ENCODE data around the gene SLITRK1. TPM values are rescaled to one million over a fixed set of nuclear protein-coding genes. Genes with fewer than 3 reads are reported as not detected.

Gene SLITRK1
- total RNA-seq, 2 experiments from 2014 or later: not detected

DNA sequence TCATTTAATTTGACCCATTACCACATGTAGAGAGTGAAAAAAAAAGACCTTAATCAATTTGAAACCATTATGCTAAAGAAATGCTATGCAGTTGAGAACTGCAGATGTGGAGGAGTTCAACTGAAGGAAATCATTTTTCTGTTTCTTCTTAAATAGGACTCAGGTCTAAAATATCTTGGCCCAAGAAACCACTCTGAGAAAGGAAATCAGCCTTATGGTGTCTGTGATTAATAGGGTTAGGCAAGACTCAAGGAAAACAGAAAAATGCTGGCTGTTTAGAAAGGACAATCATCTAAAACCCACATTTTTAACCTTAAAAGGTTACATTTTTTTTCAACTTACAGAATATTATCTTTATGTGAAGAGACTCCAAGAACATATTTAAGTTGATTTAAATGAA, 1.9 kb upstream of the SLITRK1 start:
- no peaks in the 10 kb centered on the region for H3K36me3 Mint-ChIP-seq (ENCODE audit: low read depth)
- intact Hi-C loops (cut with micrococcal nuclease): no loop called here
- ChIA-PET POLR2A (no interaction called here), CTCF (no interaction called here)
- peaks cover 7% of the 10 kb centered on the region for H3K4me1 Mint-ChIP-seq (ENCODE audit: low read depth)
- H3K27me3 Mint-ChIP-seq: peaks cover 49% of the 10 kb centered on the region
- H3K4me3 Mint-ChIP-seq: no peak overlapping the region
- H3K27ac Mint-ChIP-seq: no peak overlapping the region
- DNase-seq: no peak
- TF ChIP-seq CTCF (IDR thresholded peaks at IDR 0.05): no peak
- no peak for ATAC-seq
- H3K9me3 Mint-ChIP-seq: no peaks in the 10 kb centered on the region

- Mint-ChIP-seq H3K27me3 (peaks cover 57% of the 10 kb centered on the region), H3K36me3 (ENCODE audit: low read depth) (no peaks in the 10 kb centered on the region), H3K4me1 (ENCODE audit: low read depth) (peaks cover 7% of the 10 kb centered on the region), H3K9me3 (no peaks in the 10 kb centered on the region), H3K4me3 (no peak overlapping the region), H3K27ac (no peak overlapping the region)
- DNase-seq (no peak), ATAC-seq (no peak)
- ChIA-PET POLR2A (no interaction called here), CTCF (no interaction called here)
- TF ChIP-seq CTCF (IDR thresholded peaks at IDR 0.05): no peak
- intact Hi-C loops (cut with micrococcal nuclease): no loop called here
Observed at GRCh38 chr13:83883061-83883523, 818 bp upstream of the SLITRK1 start.

DNA sequence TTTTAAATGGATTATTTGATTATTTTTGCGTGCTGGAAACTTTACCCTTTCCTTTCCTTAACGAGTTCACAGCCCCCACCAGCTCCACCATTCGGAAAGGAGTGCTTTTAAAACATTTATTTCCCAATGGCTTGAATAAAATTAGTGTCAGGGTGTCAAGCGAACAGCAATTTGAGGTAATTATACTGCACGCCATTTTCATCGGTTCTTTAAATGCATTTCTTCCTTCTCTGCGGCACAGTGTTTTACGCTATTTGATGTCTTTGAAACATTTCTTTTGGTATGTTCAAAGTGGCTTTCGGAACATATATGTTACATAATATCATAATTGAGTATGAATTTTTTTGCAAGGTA, 309 bp upstream of the SLITRK1 start:
- Mint-ChIP-seq H3K27ac (no peak overlapping the region), H3K9me3 (no peaks in the 10 kb centered on the region), H3K4me3 (no peak overlapping the region), H3K36me3 (ENCODE audit: low read depth) (no peaks in the 10 kb centered on the region), H3K4me1 (ENCODE audit: low read depth) (peaks cover 7% of the 10 kb centered on the region), H3K27me3 (peaks cover 59% of the 10 kb centered on the region)
- ATAC-seq: no peak
- intact Hi-C loops (cut with micrococcal nuclease): no loop called here
- POLR2A ChIA-PET: interaction anchor here (1.0 kb wide), 1 partner anchor 13 kb away, joined by 4 read pairs; no protein-coding TSS in a partner anchor
- CTCF ChIA-PET: no interaction called here
- TF ChIP-seq CTCF (IDR thresholded peaks at IDR 0.05): no peak
- no peak for DNase-seq

DNA sequence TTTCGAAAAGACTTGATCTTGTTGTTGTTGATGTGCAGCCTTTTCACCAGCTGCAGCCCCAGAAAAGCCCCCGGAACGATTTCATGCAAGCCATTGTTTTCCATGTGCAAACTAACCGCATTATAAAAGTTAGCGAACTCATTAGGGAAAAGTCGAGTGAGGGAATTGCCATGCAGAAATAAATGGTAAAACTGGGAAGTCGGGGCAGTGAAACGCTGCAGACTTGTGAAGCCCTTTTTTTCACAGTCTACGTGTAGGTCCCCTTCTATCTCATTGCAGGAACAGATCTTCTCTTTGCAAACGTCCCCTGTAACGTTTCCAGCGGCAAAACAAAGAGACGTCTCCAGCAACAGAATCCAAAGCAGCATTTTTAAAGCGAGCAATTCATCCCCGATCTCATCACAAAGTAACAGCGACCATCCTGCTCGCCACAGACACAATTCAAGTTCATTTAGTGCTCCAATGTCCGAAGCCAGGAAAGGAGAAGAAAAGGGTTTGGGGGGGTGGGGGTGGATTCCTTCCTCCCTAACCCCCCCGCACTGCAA, 1.1 kb downstream of the SLITRK1 start:
- no peak for TF ChIP-seq CTCF (IDR thresholded peaks at IDR 0.05)
- Mint-ChIP-seq H3K4me1 (ENCODE audit: low read depth) (peaks cover 13% of the 10 kb centered on the region), H3K4me3 (no peak overlapping the region), H3K27me3 (peaks cover 62% of the 10 kb centered on the region), H3K9me3 (no peaks in the 10 kb centered on the region), H3K27ac (no peak overlapping the region), H3K36me3 (ENCODE audit: low read depth) (no peaks in the 10 kb centered on the region)
- POLR2A ChIA-PET: no interaction called here
- intact Hi-C loops (cut with micrococcal nuclease): no loop called here
- CTCF ChIA-PET: no interaction called here
- no peak for DNase-seq
- ATAC-seq: no peak

DNA sequence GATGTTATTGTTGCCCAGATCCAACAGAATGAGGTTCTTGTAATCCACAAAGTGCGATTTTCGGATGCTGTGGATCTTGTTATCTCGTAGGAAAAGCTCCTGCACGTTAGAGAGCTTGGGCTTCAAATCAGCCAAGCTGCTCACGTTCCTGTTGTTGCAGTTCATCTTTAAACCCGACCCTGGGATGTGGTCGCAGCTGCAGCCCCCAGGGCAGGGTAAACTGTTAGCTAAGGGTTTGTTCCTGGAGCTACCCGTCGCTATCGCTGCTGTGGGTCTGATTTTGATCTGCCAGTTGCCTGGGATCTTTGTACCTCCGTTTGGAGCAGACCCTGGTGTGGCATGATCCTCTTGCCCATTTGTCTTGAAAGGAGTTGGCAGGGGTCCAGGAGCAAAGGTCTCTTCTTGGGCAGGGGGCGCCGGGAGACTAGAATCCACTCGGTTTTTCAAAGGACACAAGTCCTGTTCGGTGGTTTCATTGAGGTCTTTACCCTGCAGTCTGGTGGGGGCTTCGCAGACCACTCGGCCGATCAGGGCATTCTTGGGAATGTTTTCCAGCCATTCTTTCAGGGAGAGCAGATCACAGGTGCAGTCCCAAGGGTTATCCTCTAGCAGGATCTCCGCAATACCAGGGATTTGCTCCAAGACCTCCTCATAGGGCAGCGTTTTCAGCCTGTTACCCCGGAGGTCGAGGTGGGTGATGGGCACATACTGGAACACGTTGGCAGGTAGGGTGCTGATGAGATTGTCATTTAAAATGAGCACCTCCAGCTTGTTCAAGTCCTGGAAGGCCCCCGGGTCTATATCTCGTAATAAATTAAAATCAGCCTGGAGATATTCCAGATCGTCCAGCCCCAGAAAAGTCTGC, 1.8 kb downstream of the SLITRK1 start:
- ChIA-PET CTCF (no interaction called here), POLR2A (no interaction called here)
- Mint-ChIP-seq H3K27me3 (peaks cover 61% of the 10 kb centered on the region), H3K4me1 (ENCODE audit: low read depth) (peaks cover 15% of the 10 kb centered on the region), H3K9me3 (peaks cover 1% of the 10 kb centered on the region), H3K27ac (no peak overlapping the region), H3K36me3 (ENCODE audit: low read depth) (no peaks in the 10 kb centered on the region), H3K4me3 (no peak overlapping the region)
- ATAC-seq: no peak
- DNase-seq: no peak
- TF ChIP-seq CTCF (IDR thresholded peaks at IDR 0.05): no peak
- intact Hi-C loops (cut with micrococcal nuclease): no loop called here
